Measurements from ENCODE around the gene GET4.

DNA sequence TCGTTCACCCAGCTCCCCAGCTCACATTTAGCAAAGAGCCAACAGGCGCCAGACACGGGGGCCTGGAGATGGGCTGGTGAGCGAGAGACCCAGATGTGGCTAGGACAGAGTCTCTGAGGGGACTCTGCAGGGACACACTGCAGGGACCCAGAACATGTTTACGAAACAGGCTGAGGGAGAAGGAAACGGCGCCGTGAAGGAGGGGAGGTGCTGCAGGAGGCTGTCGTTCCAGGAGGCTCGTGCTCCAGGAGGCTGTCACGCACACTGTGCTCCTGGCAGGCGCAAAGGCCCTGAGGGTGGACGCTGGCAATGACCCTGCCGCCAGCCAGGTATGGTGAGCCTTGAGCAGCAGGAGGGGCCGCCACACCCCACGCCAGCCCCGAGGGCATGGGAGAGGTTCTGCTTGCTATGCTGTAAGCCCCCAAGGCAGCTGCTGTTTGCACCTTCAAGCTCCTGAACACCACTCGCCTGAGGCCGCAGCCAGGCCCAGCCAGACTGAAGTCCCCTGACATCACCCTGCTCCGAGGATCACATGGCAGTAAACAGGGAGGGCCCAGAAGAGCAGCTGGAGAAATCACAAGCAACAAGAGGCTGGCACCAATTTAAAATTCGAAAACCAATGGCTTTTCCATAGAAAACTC is 50.8 kb downstream of the GET4 start:
- no peak for TF ChIP-seq POLR2A (IDR thresholded peaks at IDR 0.05; ENCODE audit: low read depth, low read length)
- TF ChIP-seq TAF1 (IDR thresholded peaks at IDR 0.05; ENCODE audit: low read depth, low read length): no peak
